B cell (primary cell): Measurements from ENCODE around the gene GNS.

ENCODE experiments used
- EZH2 ChIP-seq: IDR thresholded peaks from 2 replicates; pipeline ENCODE4 v1.6.1; 2012; ENCODE audit warnings: borderline replicate concordance, low read depth, mild to moderate bottlenecking, moderate library complexity, low read length; ENCODE audit not compliant: insufficient read depth, poor library complexity, severe bottlenecking
- TF ChIP-seq, protein P1 (sequence below): fragments of 200-600 bp; IDR thresholded peaks from one replicate; pipeline ENCODE4 v1.8.0; 2022; ENCODE audit warnings: antibody characterized with exemption, mild to moderate bottlenecking

DNA sequence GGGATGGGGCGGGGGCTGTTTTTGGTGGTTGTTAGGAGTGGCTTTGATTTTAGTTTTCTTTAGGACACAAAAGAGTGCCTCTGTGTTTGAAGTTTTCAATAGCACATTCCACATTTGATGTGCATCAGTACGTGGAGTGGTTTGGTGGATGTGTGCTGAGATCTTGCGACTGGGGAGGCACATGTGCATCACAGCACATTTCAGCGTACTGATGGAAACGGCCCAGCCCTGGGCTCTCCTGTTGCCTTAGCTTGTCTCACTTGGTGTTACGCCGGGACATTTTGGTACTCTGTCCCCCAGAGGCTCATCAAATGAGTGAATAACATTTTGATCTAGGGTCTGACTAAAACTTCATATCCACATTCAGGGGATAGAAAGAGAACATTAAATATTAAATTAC, 70.5 kb downstream of the GNS start:
- TF ChIP-seq, protein P1, sequence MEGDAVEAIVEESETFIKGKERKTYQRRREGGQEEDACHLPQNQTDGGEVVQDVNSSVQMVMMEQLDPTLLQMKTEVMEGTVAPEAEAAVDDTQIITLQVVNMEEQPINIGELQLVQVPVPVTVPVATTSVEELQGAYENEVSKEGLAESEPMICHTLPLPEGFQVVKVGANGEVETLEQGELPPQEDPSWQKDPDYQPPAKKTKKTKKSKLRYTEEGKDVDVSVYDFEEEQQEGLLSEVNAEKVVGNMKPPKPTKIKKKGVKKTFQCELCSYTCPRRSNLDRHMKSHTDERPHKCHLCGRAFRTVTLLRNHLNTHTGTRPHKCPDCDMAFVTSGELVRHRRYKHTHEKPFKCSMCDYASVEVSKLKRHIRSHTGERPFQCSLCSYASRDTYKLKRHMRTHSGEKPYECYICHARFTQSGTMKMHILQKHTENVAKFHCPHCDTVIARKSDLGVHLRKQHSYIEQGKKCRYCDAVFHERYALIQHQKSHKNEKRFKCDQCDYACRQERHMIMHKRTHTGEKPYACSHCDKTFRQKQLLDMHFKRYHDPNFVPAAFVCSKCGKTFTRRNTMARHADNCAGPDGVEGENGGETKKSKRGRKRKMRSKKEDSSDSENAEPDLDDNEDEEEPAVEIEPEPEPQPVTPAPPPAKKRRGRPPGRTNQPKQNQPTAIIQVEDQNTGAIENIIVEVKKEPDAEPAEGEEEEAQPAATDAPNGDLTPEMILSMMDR: no peak
- no peak for TF ChIP-seq EZH2
